ENCODE data around the gene CTXN1.

Gene CTXN1

DNA sequence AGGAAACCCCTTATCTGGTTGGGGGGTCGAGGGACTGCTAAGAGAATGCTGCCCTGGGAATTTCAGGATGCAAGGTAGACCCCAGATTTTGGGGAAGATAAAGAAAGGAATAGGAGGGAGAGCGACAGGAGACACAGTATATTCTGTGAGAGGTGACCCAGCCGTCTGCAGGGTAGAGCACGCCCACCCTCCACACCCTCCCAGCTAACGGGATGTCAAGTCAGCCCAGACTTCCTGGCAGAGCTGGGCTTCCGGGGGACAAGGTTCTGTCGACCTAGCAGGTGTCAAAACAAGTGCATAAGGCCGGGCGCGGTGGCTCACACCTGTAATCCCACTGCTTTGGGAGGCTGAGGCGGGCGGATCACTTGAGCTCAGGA, 51.0 kb downstream of the CTXN1 start:
- DNase-seq: no peak
